H9 (cell line): ENCODE results near the gene KIAA1958. TPM values are rescaled to one million over a fixed set of nuclear protein-coding genes. Genes with fewer than 3 reads are reported as not detected.
A peak's percentile ranks its signal among the peaks of the same experiment; 100 is the strongest.

Experiments used
- DNase-seq: peaks from one replicate; pipeline ENCODE4 v3.0.0-alpha.2; 2017
- H2AFZ ChIP-seq: one replicate; pipeline ENCODE4 v1.6.1; 2013; ENCODE audit warnings: mild to moderate bottlenecking, low read length, control low read depth, moderate library complexity
- H2AK5ac ChIP-seq: 2 replicates; pipeline ENCODE4 v1.6.1; 2013; ENCODE audit warnings: low read length, control low read depth, mixed read lengths; ENCODE audit not compliant: insufficient read length
- H2BK120ac ChIP-seq: one replicate; pipeline ENCODE4 v1.6.1; 2013; ENCODE audit warnings: low read depth, mild to moderate bottlenecking, low read length, control low read depth, inconsistent platforms; ENCODE audit not compliant: poor library complexity, severe bottlenecking
- H2BK12ac ChIP-seq: 2 replicates; pipeline ENCODE4 v1.6.1; 2013; ENCODE audit warnings: low read length, control low read depth, mixed read lengths, low read depth; ENCODE audit not compliant: insufficient read length
- H2BK15ac ChIP-seq: 2 replicates; pipeline ENCODE4 v1.6.1; 2013; ENCODE audit warnings: low read depth, low read length, control low read depth
- H2BK20ac ChIP-seq: one replicate; pipeline ENCODE4 v1.6.1; 2013; ENCODE audit warnings: low read depth, mild to moderate bottlenecking, low read length, control low read depth, inconsistent platforms; ENCODE audit not compliant: poor library complexity, severe bottlenecking
- H2BK5ac ChIP-seq: 2 replicates; pipeline ENCODE4 v1.6.1; 2013; ENCODE audit warnings: low read length, control low read depth, mixed read lengths; ENCODE audit not compliant: insufficient read length
- H3K14ac ChIP-seq: 2 replicates; pipeline ENCODE4 v1.6.1; 2013; ENCODE audit warnings: low read length, control low read depth; ENCODE audit not compliant: insufficient read depth
- H3K18ac ChIP-seq: 2 replicates; pipeline ENCODE4 v1.6.1; 2013; ENCODE audit warnings: low read depth, mild to moderate bottlenecking, mixed read lengths, low read length, control low read depth; ENCODE audit not compliant: insufficient read length
- H3K23ac ChIP-seq: 2 replicates; pipeline ENCODE4 v1.6.1; 2013; ENCODE audit warnings: low read length, control low read depth, mixed read lengths, low read depth; ENCODE audit not compliant: insufficient read length
- H3K23me2 ChIP-seq: 2 replicates; pipeline ENCODE4 v1.6.1; 2013; ENCODE audit warnings: low read depth, mild to moderate bottlenecking, mixed read lengths, low read length, control low read depth; ENCODE audit not compliant: insufficient read length, poor library complexity, severe bottlenecking
- H3K27ac ChIP-seq: 2 replicates; pipeline ENCODE4 v1.5.1; 2013; ENCODE audit warnings: low read length, control low read depth, mixed read lengths, low read depth; ENCODE audit not compliant: insufficient read length
- H3K27me3 ChIP-seq: 2 replicates; pipeline ENCODE4 v1.6.1; 2013; ENCODE audit warnings: low read length, control low read depth, inconsistent platforms; ENCODE audit not compliant: insufficient read depth
- H3K4ac ChIP-seq: 2 replicates; pipeline ENCODE4 v1.6.1; 2013; ENCODE audit warnings: low read depth, mild to moderate bottlenecking, control low read depth, inconsistent platforms, low read length, moderate library complexity
- H3K4me1 ChIP-seq: 2 replicates; pipeline ENCODE4 v1.6.1; 2013; ENCODE audit warnings: low read length, control low read depth, inconsistent platforms; ENCODE audit not compliant: insufficient read depth
- H3K4me2 ChIP-seq: 2 replicates; pipeline ENCODE4 v1.6.1; 2013; ENCODE audit warnings: low read length, control low read depth, mixed read lengths; ENCODE audit not compliant: insufficient read length, insufficient read depth
- H3K56ac ChIP-seq: 2 replicates; pipeline ENCODE4 v1.6.1; 2013; ENCODE audit warnings: low read depth, mild to moderate bottlenecking, mixed read lengths, low read length, control low read depth; ENCODE audit not compliant: insufficient read length
- H3K79me1 ChIP-seq: 2 replicates; pipeline ENCODE4 v1.6.1; 2013; ENCODE audit warnings: low read depth, mild to moderate bottlenecking, moderate library complexity, low read length, control low read depth, inconsistent platforms; ENCODE audit not compliant: insufficient read depth, poor library complexity, severe bottlenecking
- H3K79me2 ChIP-seq: 2 replicates; pipeline ENCODE4 v1.6.1; 2013; ENCODE audit warnings: low read length, control low read depth, inconsistent platforms; ENCODE audit not compliant: insufficient read depth
- H3K9ac ChIP-seq: 2 replicates; pipeline ENCODE4 v1.6.1; 2013; ENCODE audit warnings: low read length, control low read depth, mixed read lengths; ENCODE audit not compliant: insufficient read length; ENCODE audit errors: extremely low read depth
- H3K9me3 ChIP-seq: one replicate; pipeline ENCODE4 v1.6.1; 2013; ENCODE audit warnings: low read depth, low read length, inconsistent platforms; ENCODE audit not compliant: control insufficient read depth
- H3T11ph ChIP-seq: one replicate; pipeline ENCODE4 v1.6.1; 2013; ENCODE audit warnings: mild to moderate bottlenecking, low read length, control low read depth, inconsistent platforms
- H4K20me1 ChIP-seq: one replicate; pipeline ENCODE4 v1.6.1; 2013; ENCODE audit not compliant: control insufficient read depth, insufficient read length, insufficient read depth
- H4K5ac ChIP-seq: 2 replicates; pipeline ENCODE4 v1.6.1; 2013; ENCODE audit warnings: low read depth, mild to moderate bottlenecking, mixed read lengths, low read length, control low read depth; ENCODE audit not compliant: insufficient read length
- H4K8ac ChIP-seq: replicated peaks from 2 replicates; pipeline ENCODE4 v1.6.1; 2013; ENCODE audit warnings: low read length, control low read depth, mixed read lengths, low read depth; ENCODE audit not compliant: insufficient read length
- H4K91ac ChIP-seq: 2 replicates; pipeline ENCODE4 v1.6.1; 2013; ENCODE audit warnings: low read depth, mild to moderate bottlenecking, moderate library complexity, mixed read lengths, low read length, control low read depth; ENCODE audit not compliant: insufficient read length
- H3K27ac Mint-ChIP-seq, 3 experiments: 2 replicates in 2 of 3; 3 replicates in 1 of 3; pipeline ENCODE4 v1.8.0; 2020 to 2021; ENCODE audit warnings: mixed read lengths in 3 of 3, mild to moderate bottlenecking in 1 of 3, moderate library complexity in 1 of 3
- H3K27me3 Mint-ChIP-seq: 2 replicates; pipeline ENCODE4 v1.8.0; 2021; ENCODE audit warnings: low read depth, mild to moderate bottlenecking, moderate library complexity, mixed read lengths
- H3K36me3 Mint-ChIP-seq, 3 experiments: 2 replicates in 2 of 3; 3 replicates in 1 of 3; pipeline ENCODE4 v1.8.0; 2020 to 2021; ENCODE audit warnings: low read depth in 3 of 3, mixed read lengths in 3 of 3; ENCODE audit not compliant: insufficient read depth in 1 of 3
- H3K4me1 Mint-ChIP-seq, 2 experiments: 2 replicates each; pipeline ENCODE4 v1.8.0; 2020; ENCODE audit warnings: mixed read lengths in 2 of 2
- H3K4me3 Mint-ChIP-seq, 2 experiments: 2 replicates in 1 of 2; 3 replicates in 1 of 2; pipeline ENCODE4 v1.8.0; 2020 to 2021; ENCODE audit warnings: mild to moderate bottlenecking in 2 of 2, mixed read lengths in 2 of 2, moderate library complexity in 1 of 2
- H3K9me3 Mint-ChIP-seq, 2 experiments: 2 replicates in 1 of 2; 3 replicates in 1 of 2; pipeline ENCODE4 v1.8.0; 2020; ENCODE audit warnings: mild to moderate bottlenecking in 2 of 2, mixed read lengths in 2 of 2, moderate library complexity in 1 of 2
- WGBS: extraction: QIAGEN DNeasy Blood & Tissue Kit; methylation state at CpG from one replicate; pipeline ENCODE4 v1.1.7; 2013; ENCODE audit warnings: missing lambda C conversion rate, low lambda C conversion rate, mixed read lengths; ENCODE audit not compliant: insufficient read length; ENCODE audit errors: extremely low coverage; 5-methylcytosine and 5-hydroxymethylcytosine counted together
- total RNA-seq: library from RNA; stranded (reverse); gene quantifications from 2 replicates; pipeline ENCODE4 v1.2.1, GENCODE V29; 2021
- TF ChIP-seq, protein P1 (sequence below): fragments of 200-600 bp; sonication (generic); conservative IDR thresholded peaks from 3 replicates; pipeline ENCODE4 v1.8.0; 2021; ENCODE audit warnings: antibody characterized with exemption, mild to moderate bottlenecking

Gene KIAA1958
- total RNA-seq, 1 experiment from 2014 or later: 34.0 TPM

DNA sequence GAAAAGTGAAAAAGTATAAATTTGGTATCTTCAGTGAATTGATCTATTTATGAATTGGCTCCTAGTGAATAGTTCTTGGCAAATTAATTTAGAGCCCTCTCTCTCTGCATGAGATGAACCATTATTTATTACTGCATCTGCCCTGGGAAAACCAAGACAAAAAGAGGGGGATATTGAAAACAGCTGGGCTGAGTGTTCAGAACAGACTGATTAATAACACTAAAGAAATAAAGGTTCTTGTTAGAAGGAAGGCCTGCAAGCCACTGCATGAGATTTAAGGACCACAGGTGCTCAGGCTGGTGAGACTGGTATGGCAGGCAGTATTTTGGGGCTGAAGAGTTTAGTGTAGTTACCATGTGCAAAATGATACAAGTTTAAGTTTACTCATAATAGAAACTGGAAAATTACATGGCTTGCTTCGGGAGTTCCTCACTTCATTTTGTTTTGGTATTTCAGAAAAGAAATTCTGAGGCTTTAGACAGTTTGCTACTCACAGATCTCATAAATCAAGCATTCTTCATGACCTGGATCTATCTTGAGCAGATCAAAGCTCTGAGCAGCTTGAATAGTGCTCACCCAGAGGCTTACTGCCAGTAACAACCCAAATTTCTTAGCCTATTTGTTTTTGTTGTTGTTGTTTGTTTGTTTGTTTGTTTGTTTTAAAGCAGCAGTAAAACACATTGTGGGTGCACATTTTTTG lies 56.1 kb downstream of the KIAA1958 start:
- Histone ChIP-seq H3K14ac (no peak overlapping the region), H3K4ac (no peak overlapping the region), H4K91ac (no peak overlapping the region), H3K27me3 (no peaks in the 10 kb centered on the region), H2BK15ac (no peak overlapping the region), H3K18ac (no peak overlapping the region), H2AK5ac (no peak overlapping the region), H2BK20ac (no peak overlapping the region), H3K79me1 (no peaks in the 10 kb centered on the region), H3K27ac (no peak overlapping the region), H3K4me2 (no peak overlapping the region), H3K56ac (no peak overlapping the region), H2AFZ (no peak overlapping the region), H4K5ac (no peak overlapping the region), H3K23me2 (no peaks in the 10 kb centered on the region), H4K20me1 (no peaks in the 10 kb centered on the region), H2BK5ac (no peak overlapping the region), H3K9ac (no peak overlapping the region), H3K9me3 (no peaks in the 10 kb centered on the region), H3T11ph (no peak overlapping the region), H2BK12ac (no peak overlapping the region), H3K4me1 (no peaks in the 10 kb centered on the region; the same call in 1 of the 2 replicates), H2BK120ac (no peak overlapping the region), H3K23ac (no peak overlapping the region), H3K79me2 (peaks cover 2% of the 10 kb centered on the region; the same call in 1 of the 2 replicates), H4K8ac (no peak overlapping the region)
- TF ChIP-seq, protein P1, sequence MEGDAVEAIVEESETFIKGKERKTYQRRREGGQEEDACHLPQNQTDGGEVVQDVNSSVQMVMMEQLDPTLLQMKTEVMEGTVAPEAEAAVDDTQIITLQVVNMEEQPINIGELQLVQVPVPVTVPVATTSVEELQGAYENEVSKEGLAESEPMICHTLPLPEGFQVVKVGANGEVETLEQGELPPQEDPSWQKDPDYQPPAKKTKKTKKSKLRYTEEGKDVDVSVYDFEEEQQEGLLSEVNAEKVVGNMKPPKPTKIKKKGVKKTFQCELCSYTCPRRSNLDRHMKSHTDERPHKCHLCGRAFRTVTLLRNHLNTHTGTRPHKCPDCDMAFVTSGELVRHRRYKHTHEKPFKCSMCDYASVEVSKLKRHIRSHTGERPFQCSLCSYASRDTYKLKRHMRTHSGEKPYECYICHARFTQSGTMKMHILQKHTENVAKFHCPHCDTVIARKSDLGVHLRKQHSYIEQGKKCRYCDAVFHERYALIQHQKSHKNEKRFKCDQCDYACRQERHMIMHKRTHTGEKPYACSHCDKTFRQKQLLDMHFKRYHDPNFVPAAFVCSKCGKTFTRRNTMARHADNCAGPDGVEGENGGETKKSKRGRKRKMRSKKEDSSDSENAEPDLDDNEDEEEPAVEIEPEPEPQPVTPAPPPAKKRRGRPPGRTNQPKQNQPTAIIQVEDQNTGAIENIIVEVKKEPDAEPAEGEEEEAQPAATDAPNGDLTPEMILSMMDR: no peak
- H3K27ac Mint-ChIP-seq: peak overlapping the region; percentile 40 to 62 (median 42); a peak in 5 of 7 replicates
- WGBS: no CpG with 5 or more reads among the region's 1 CpG
- peaks cover 44 to 47% of the 10 kb centered on the region in 2 experiments for H3K4me1 Mint-ChIP-seq
- H3K9me3 Mint-ChIP-seq: peaks cover 9 to 20% of the 10 kb centered on the region in 2 experiments; a peak in 4 of 5 replicates
- H3K36me3 Mint-ChIP-seq: peaks cover 0 to 19% (median 17%) of the 10 kb centered on the region in 3 experiments; a peak in 5 of 7 replicates
- no peak for DNase-seq
- no peaks in the 10 kb centered on the region for H3K27me3 Mint-ChIP-seq
- no peak overlapping the region for H3K4me3 Mint-ChIP-seq
